GM18870 (cell line): Measurements from ENCODE around the gene ARHGEF12.

Source experiments
- ATAC-seq: cut with Tn5 transposase; IDR thresholded peaks from one replicate; pipeline ENCODE4 v1.9.1; 2021; ENCODE audit warnings: moderate library complexity; ENCODE audit not compliant: unreplicated experiment

ARHGEF12 gene

GRCh38 chr11:120335908-120336640 is at the start of gene ARHGEF12:
TSS of gene ARHGEF12 (plus strand) at chr11:120336413. CDS start at chr11:120337244, 831 bp downstream.
- ATAC-seq, result no peak

- no peak for ATAC-seq
These were observed 48.2 kb upstream of the ARHGEF12 start for GRCh38 chr11:120288021-120288420.

GRCh38 chr11:120289426-120289825 is 46.8 kb upstream of the ARHGEF12 start:
- no peak for ATAC-seq

GRCh38 chr11:120290956-120291355 is 45.3 kb upstream of the ARHGEF12 start:
- ATAC-seq, result no peak

GRCh38 chr11:120293038-120293800 is 43.0 kb upstream of the ARHGEF12 start:
- no peak for ATAC-seq

GRCh38 chr11:120294096-120294495 is 42.1 kb upstream of the ARHGEF12 start:
- ATAC-seq, result no peak

GRCh38 chr11:120295099-120295498 is 41.1 kb upstream of the ARHGEF12 start:
- ATAC-seq, result no peak

- no peak for ATAC-seq
These were observed 39.7 kb upstream of the ARHGEF12 start for GRCh38 chr11:120296554-120296953.

- ATAC-seq, result no peak
These were observed 37.8 kb upstream of the ARHGEF12 start for GRCh38 chr11:120298461-120298860.

- ATAC-seq, result no peak
These were observed 34.0 kb upstream of the ARHGEF12 start for GRCh38 chr11:120302001-120302805.

- ATAC-seq, result peak; percentile 50
These were observed 33.1 kb upstream of the ARHGEF12 start for GRCh38 chr11:120303004-120303637.

- no peak for ATAC-seq
These were observed 31.7 kb upstream of the ARHGEF12 start for GRCh38 chr11:120304526-120304925.

- no peak for ATAC-seq
These were observed 30.9 kb upstream of the ARHGEF12 start for GRCh38 chr11:120305286-120305685.

GRCh38 chr11:120306519-120307242 is 29.5 kb upstream of the ARHGEF12 start:
- no peak for ATAC-seq

- no peak for ATAC-seq
These were observed 28.7 kb upstream of the ARHGEF12 start for GRCh38 chr11:120307476-120307875.

- no peak for ATAC-seq
These were observed 28.1 kb upstream of the ARHGEF12 start for GRCh38 chr11:120308081-120308480.

- ATAC-seq, result no peak
These were observed 25.3 kb upstream of the ARHGEF12 start for GRCh38 chr11:120310870-120311269.

- no peak for ATAC-seq
These were observed 21.4 kb upstream of the ARHGEF12 start for GRCh38 chr11:120314861-120315260.

- ATAC-seq, result no peak
These were observed 19.1 kb upstream of the ARHGEF12 start for GRCh38 chr11:120316880-120317688.
